GM12874 (cell line): ENCODE data around the gene HOXD4.

Experiments
- TF ChIP-seq, protein P1 (sequence below): IDR thresholded peaks from 2 replicates; pipeline ENCODE4 v1.5.1; 2011; ENCODE audit warnings: low read depth, mild to moderate bottlenecking, control low read depth, low read length, moderate library complexity; ENCODE audit not compliant: insufficient read depth

HOXD4 gene

DNA sequence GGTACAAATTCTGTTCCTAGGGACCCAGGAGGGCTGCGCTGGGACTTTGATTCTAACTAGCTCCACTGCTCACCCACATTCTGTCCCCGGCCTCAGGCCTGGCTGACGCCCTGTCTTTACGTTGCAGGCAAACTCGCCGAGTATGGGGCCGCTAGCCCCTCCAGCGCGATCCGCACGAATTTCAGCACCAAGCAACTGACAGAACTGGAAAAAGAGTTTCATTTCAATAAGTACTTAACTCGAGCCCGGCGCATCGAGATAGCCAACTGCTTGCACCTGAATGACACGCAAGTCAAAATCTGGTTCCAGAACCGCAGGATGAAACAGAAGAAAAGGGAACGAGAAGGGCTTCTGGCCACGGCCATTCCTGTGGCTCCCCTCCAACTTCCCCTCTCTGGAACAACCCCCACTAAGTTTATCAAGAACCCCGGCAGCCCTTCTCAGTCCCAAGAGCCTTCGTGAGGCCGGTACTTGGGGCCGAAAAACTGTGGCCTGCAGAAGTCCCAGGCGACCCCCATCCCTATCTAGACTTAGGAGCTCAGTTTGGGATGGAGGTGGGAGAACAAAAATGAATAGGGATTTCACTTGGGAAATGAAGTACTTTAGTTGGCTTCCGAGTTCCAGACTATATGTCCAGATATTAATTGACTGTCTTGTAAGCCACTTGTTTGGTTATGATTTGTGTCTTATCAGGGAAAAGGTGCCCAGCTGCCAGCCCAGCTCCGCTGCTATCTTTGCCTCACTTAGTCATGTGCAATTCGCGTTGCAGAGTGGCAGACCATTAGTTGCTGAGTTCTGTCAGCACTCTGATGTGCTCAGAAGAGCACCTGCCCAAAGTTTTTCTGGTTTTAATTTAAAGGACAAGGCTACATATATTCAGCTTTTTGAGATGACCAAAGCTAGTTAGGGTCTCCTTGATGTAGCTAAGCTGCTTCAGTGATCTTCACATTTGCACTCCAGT, 38.6 kb downstream of the HOXD4 start:
- TF ChIP-seq, protein P1, sequence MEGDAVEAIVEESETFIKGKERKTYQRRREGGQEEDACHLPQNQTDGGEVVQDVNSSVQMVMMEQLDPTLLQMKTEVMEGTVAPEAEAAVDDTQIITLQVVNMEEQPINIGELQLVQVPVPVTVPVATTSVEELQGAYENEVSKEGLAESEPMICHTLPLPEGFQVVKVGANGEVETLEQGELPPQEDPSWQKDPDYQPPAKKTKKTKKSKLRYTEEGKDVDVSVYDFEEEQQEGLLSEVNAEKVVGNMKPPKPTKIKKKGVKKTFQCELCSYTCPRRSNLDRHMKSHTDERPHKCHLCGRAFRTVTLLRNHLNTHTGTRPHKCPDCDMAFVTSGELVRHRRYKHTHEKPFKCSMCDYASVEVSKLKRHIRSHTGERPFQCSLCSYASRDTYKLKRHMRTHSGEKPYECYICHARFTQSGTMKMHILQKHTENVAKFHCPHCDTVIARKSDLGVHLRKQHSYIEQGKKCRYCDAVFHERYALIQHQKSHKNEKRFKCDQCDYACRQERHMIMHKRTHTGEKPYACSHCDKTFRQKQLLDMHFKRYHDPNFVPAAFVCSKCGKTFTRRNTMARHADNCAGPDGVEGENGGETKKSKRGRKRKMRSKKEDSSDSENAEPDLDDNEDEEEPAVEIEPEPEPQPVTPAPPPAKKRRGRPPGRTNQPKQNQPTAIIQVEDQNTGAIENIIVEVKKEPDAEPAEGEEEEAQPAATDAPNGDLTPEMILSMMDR, result no peak

DNA sequence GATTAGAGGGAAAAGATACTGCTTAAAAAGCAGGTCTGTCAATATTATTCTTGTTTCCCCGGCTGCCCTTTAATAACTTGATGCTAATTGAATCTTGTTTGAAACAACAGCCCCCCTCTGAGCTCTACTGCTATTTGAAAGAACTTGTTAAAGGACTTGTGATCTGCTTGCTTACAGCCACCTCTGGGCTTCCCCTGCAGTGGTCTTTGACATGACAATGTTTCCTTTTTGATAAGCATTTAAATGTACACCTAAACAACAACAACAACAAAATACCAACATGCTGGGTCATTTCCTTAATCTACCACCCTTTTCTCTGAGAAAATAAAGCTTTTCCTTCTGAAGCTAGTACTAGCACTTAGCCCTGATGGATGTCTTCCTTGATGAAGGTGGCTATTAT, 41.0 kb downstream of the HOXD4 start:
- TF ChIP-seq, protein P1, result no peak

DNA sequence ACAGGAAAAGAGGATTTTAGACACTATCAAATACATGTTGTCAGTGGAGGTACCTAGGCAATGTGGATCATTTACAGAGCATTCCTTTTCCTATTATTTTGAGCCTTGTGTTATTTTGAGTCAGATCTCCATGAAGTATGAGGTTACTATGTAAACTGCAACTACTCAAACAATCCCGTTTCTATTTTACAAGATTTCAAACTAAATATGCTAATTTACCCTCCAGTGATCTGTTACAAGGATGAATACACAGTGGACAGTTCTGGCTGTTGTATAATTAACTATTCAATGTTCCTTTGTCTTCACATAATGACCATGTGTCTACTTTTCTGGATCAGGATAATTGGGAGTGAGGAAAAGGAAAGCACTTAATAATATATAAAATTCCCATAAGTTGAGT, 41.7 kb downstream of the HOXD4 start:
- TF ChIP-seq, protein P1, result no peak

DNA sequence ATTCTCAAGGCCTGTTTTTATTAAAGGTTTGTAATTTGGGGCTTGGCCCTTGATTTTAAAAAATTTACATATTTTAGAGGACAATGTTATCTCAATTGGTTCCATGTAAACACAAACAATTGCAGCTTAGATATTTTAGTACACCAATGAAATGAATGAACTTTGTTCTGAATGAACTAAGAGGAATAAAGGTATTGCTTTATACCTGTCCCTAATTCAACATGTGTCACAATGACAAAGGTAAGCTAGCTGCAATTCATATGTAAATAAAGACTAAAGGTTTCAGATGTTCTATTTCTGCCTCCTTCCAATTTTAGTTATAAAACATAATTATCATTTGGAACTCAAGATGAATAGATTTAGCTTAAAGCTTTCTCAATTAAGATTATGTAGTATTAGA, 48.6 kb downstream of the HOXD4 start:
- TF ChIP-seq, protein P1, result no peak

DNA sequence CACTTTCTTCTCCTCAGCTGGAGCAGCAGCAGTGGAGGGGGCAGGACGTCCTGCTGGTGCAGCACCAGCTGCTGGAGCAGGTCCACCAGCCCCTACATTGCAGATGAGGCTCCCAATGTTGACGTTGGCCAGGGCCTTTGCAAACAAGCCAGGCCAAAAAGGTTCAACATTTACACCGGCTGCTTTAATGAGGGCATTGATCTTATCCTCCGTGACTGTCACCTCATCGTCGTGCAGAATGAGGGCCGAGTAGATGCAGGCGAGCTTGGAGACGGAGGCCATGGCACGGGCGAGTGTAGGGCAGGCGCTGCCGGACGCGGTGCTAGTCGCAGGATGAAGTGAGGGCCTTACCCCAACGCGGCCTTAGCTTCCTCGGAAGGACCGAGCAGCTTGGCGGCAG, 49.6 kb downstream of the HOXD4 start:
- TF ChIP-seq, protein P1, result no peak

DNA sequence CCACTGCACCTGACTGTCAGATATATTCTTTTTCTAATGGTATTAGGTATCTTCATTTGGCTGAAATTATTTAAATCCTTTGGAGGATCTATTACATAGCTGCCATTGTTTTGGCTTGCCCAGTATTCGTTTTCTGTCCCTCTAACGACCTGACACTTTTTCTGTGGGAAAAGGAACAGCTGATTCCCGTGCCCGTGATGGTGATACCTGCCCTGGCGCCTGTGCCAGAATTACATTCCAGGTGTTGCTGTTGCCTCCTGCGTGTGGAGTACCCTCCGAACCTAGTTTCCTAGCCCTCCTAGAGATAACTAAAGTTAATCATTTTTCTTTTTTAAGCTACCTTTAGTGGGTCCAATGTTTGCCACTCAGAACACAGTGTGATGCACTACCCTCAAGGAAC, 51.1 kb downstream of the HOXD4 start:
- TF ChIP-seq, protein P1, result no peak
